ENCODE data around the gene TOGARAM1.

The TOGARAM1 gene

GRCh38 chr14:45103806-45104205, 141.8 kb downstream of the TOGARAM1 start:
- no peak for DNase-seq

- DNase-seq, result no peak
Observed at GRCh38 chr14:45104561-45104960, 142.6 kb downstream of the TOGARAM1 start.

DNA sequence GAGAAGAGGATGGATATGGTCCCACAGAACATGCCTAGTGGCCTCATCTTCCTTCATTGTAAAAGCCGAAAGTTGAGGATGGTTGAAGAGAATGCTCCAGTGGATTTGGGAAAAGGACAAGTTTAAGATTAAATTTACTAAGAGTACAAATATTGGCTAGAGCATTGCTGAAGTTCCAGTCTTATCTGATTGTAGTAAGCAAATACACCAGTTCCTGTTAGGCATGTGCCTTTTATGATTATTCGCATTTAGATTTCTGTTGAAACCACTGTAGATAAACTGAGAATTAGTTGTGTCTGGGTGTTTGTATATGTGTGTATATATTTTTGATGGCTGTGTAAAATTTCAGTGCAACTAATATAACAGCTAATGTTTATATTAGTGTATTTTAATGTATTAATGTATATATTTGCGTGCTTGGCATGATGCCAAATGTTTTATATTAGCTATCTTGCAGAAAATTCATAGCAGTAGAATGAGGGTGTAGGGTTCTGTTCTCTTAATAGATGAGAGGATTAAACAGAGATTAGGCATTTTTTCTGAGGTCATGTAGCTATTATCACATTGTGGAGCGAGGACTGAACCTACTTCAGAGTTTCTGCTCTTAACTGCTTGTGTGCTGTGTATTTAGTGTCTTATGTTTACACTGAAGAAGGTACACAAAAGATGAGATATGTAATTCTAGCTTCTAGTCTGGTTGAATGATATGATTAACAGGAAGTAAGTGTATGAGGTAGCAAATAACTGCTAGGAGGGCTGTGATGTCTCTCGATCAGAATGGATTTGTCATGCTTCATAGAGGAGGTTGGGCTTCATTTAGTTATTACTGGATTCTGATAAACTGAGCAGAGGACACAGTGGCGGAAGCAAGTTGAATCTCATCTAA, 151.1 kb downstream of the TOGARAM1 start:
- DNase-seq, result no peak

DNA sequence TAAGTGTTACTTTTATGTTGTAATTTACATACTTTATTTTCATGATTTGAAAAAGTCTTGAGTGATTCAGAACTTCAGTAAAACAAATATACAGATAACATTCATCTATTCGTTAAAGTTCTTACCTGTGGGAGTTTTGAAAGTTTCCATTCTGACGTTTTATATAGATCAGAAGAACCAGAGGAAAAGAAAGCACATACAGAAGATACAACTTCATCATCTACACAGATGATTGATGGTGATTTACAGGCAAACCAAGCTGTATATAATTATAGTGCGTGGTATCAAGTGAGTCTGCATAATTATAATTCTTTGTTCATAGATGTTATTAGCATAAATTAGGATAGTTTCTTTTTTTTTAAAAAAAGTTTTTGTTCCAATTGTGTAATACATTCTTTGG, 152.3 kb downstream of the TOGARAM1 start:
- no peak for DNase-seq

DNA sequence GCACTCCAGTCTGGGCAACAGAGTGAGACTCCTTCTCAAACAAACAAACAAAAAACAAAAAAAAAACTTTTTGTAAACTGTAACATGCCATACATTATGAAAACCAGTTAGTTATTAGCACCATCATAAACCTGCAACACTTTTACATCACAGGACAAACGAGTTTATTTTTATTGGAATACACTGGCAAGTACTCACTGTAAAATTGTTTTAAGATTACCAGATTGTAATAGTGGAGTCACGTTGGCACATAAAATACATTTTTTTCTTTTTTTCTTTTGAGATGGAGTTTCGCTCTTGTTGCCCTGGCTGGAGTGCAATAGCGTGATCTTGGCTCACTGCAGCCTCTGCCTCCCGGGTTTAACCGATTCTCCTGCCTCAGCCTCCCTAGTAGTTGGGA, 156.6 kb downstream of the TOGARAM1 start:
- DNase-seq, result no peak

DNA sequence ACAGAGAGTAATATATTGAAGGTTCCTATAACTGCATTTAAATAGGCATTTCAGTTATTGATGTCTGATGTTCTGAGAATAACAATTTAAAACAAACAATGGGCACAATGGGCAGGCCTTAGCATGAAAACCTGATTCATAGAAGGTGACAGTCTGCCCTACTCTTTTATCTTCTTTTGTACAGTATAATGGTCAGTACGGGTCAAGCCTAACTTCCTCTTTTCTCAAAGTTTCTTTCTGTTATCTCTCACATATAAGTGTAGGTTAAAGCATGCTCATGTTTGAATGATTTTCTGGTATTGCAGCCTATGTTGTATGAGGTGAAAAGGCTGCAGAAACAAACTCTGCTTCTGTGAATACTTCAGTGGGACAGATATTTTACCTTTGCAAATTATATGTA, 158.1 kb downstream of the TOGARAM1 start:
- no peak for DNase-seq

DNA sequence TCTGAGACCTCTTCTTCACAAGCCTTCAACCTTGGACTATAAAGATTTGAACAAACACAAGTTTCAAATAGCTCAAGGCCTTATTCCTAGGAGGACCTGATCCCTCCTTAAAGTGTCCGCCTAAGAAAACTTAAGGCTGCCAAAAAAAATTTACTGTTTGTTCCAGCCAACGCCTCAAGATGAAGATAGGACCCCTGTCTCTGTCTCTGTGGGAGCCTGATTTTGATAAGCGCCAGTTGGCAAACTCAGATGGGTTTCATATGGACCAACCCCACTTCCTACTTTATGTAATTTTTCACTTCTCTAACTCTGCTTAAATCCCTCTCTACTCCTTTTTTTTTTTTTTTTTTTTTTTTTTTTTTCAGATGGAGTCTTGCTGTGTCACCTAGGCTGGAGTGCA, 161.3 kb downstream of the TOGARAM1 start:
- no peak for DNase-seq
